Tibial artery (tissue), 4 donors: ENCODE data around the gene EPHA5.

Source experiments
- DNase-seq, 2 donors: peaks; one replicate each; pipeline ENCODE4 v3.0.0-alpha.2; 2019
- H3K27ac ChIP-seq, 2 donors: fragments of 200-600 bp; sonication (generic) in 1 of 2; 1 replicate in 1 of 2; 2 replicates in 1 of 2; pipeline ENCODE4 v1.5.1; 2018 to 2019; ENCODE audit warnings: mild to moderate bottlenecking in 1 of 2
- H3K27me3 ChIP-seq, 2 donors: fragments of 200-600 bp; sonication (generic) in 1 of 2; one replicate each; pipeline versions ENCODE4 v1.5.1 to v1.6.0; 2016 to 2019
- H3K36me3 ChIP-seq, 3 donors: fragments of 200-600 bp; sonication (generic) in 2 of 3; one replicate each; pipeline ENCODE4 v1.5.1; 2016 to 2019; ENCODE audit warnings: mild to moderate bottlenecking in 2 of 3
- H3K4me1 ChIP-seq, 4 donors: fragments of 200-600 bp; sonication (generic) in 2 of 4; 1 replicate in 3 of 4; 2 replicates in 1 of 4; pipeline ENCODE4 v1.5.1; 2016 to 2019
- H3K4me3 ChIP-seq, 2 donors: fragments of 200-600 bp; sonication (generic) in 1 of 2; 1 replicate in 1 of 2; 2 replicates in 1 of 2; pipeline ENCODE4 v1.5.1; 2018 to 2019; ENCODE audit warnings: mild to moderate bottlenecking in 2 of 2
- H3K9me3 ChIP-seq, 3 donors: fragments of 200-600 bp; sonication (generic) in 1 of 3; one replicate each; pipeline ENCODE4 v1.5.1; 2016 to 2019
- intact Hi-C: fragments of 100-400 bp; cut with DNase I; formaldehyde crosslinking; loops from one replicate; pipeline ENCODE4 v1.15.0; 2023; ENCODE audit warnings: low total_unique reads
- TF ChIP-seq, protein P1 (sequence below), 2 experiments: fragments of 200-600 bp in 1 of 2; fragments of 450-650 bp in 1 of 2; IDR thresholded peaks; one replicate each; pipeline ENCODE4 v1.5.1; 2017 to 2019; ENCODE audit warnings: antibody characterized with exemption in 2 of 2, mild to moderate bottlenecking in 1 of 2, moderate library complexity in 1 of 2

The EPHA5 gene

DNA sequence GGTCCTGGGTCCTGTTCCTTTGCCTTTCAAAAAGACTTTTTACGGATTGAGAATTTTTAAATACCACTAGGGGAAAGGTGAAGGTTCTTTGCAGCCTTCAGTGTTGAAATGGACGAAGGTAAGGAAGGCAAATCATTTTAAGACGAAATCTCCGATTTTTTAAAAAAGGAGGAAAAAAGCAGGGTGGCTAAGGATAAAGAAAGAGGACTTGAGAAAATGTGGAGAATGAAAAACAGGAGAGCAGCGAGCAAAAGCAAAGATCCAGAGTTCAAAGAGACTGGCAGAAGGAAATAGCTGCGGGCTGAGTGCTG lies 314 bp downstream of the EPHA5 start:
- H3K9me3 ChIP-seq, result no peaks in the 10 kb centered on the region
- intact Hi-C loops, result no loop called here
- no peak for DNase-seq
- no peaks in the 10 kb centered on the region for H3K36me3 ChIP-seq
- H3K4me1 ChIP-seq, result peaks cover 0 to 39% (median 24%) of the 10 kb centered on the region in 4 donors
- peaks cover 0 to 34% of the 10 kb centered on the region in 2 donors for H3K27me3 ChIP-seq
- TF ChIP-seq, protein P1, sequence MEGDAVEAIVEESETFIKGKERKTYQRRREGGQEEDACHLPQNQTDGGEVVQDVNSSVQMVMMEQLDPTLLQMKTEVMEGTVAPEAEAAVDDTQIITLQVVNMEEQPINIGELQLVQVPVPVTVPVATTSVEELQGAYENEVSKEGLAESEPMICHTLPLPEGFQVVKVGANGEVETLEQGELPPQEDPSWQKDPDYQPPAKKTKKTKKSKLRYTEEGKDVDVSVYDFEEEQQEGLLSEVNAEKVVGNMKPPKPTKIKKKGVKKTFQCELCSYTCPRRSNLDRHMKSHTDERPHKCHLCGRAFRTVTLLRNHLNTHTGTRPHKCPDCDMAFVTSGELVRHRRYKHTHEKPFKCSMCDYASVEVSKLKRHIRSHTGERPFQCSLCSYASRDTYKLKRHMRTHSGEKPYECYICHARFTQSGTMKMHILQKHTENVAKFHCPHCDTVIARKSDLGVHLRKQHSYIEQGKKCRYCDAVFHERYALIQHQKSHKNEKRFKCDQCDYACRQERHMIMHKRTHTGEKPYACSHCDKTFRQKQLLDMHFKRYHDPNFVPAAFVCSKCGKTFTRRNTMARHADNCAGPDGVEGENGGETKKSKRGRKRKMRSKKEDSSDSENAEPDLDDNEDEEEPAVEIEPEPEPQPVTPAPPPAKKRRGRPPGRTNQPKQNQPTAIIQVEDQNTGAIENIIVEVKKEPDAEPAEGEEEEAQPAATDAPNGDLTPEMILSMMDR (IDR thresholded peaks at IDR 0.05), result no peak
- no peak overlapping the region for H3K27ac ChIP-seq
- peak overlapping the region; percentile 45 to 47 for H3K4me3 ChIP-seq

DNA sequence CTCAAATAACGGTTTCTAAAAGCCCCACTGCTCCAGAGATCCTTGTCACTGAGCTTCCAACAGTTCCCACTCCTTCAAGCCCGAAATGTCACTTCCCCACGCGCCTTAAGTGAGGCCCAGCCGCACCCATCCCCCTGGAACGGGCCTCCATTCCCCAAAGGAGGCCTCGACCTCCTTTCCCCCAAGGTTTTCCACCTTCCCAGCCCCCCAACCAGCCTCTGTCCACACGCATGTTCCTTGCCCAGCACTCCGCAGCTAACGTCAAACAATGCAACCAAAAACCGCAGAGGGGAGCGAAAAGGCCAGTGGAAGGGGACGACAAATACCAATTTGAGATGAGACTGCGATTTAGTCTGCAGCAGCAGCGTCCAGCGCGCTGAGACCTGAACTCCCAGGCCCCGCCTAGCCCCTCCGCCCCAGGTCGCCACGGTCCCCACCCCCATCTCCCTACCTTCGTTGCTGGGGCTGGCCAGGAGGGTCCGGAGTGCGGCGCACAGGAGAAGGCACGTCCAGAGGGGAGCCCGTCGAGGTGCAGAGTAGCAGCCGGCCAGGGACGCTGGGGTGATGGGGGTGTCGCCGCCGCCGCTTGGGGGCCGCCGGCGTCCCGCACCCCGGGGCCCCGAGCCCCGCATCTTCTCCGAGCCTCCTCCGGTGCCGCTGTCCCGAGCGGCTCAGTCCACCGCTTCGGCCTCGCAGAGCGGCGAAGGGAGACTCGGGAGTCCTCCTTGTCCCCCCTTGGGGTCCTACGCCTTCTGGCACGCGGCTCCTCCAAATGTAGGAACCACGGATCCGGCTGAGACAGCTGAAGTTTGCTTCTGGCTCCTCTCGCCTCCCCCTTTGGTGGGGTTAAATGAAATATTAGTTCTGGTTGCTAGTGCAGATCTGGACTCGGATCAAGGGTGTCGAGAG lies 924 bp downstream of the EPHA5 start:
- H3K36me3 ChIP-seq, result no peaks in the 10 kb centered on the region
- H3K27me3 ChIP-seq, result peaks cover 0 to 34% of the 10 kb centered on the region in 2 donors
- H3K4me1 ChIP-seq, result peaks cover 0 to 39% (median 24%) of the 10 kb centered on the region in 4 donors
- H3K4me3 ChIP-seq, result peak overlapping the region; percentile 45 to 47
- peak in 1 of 2 donors; percentile 60 for DNase-seq
- TF ChIP-seq, protein P1 (IDR thresholded peaks at IDR 0.05), result no peak
- no peak overlapping the region for H3K27ac ChIP-seq
- H3K9me3 ChIP-seq, result no peaks in the 10 kb centered on the region
- intact Hi-C loops, result no loop called here

DNA sequence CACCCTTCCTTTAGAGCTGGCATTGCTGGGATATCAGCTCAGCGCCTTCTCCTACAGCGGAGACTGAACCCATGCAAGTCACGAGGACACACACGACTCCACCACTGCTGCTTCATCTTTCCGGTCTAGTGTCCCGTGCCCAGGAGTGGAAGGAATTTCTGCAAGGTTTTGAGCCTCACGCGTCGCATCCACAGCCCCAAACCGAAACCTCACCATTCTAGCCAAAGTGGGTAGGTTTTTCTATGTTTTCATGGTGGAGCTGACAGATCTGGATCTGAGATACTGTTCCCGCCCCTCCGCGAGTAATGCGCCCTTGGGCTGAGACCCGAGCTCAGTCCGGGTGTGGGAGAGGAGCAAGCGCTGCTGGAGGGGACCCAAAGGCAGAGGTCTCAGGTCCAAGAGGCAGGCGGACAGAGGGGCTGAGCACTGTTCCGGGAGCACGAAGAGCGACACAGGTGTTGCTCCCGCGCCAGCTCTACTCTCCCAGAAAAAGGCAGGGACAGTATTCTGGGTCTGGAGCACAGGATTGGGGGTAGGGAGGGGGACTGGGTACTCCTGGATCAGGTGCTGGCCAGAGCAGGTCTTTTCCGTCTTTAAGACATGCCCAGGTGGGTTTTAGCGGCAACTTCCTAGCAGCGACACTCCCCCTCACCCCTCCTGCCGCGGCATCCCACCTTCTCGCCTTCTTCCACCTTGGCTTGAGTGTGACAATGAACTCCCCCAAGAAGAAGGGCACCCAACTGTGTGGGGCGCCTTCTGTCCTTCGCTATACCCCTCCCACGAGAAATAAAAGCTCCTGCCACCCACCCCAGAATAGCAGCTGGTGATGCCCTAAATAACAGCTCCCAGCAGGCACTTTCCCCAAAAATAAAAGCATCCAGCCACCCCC lies 1.8 kb downstream of the EPHA5 start:
- Histone ChIP-seq H3K36me3 (no peaks in the 10 kb centered on the region), H3K4me3 (peak overlapping the region; percentile 45 to 47), H3K4me1 (peaks cover 0 to 39% (median 24%) of the 10 kb centered on the region in 4 donors), H3K27ac (no peak overlapping the region), H3K9me3 (no peaks in the 10 kb centered on the region), H3K27me3 (peaks cover 0 to 34% of the 10 kb centered on the region in 2 donors)
- intact Hi-C loops, result no loop called here
- TF ChIP-seq, protein P1 (IDR thresholded peaks at IDR 0.05), result no peak
- peak; percentile 29 to 62 for DNase-seq

DNA sequence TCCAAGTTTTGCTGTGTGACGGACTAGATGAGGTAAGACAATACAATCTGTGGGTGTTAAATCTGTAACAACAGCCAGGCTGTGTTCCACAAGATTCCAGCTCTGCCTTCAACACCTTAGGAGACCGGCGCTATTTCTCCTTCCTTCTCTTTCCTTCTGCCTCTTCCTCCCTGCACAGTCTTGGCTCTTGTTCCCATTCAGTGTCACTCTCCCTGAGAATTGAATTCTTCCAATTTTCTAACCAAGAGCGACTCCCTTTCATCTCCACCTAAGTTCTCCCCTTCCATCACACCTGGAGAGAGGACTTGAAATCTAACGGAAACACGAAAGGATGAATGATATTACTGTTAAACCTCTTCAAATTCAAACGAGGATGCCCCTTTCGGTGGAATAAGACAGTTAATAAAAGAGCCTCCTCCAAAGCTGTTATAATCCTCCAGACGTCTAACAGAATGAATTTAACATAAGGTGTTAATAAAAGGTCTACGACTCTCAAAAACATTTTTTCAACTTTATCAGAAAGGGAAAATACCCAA lies 2.7 kb downstream of the EPHA5 start:
- H3K27ac ChIP-seq, result no peak overlapping the region
- intact Hi-C loops, result no loop called here
- H3K36me3 ChIP-seq, result no peaks in the 10 kb centered on the region
- no peak for DNase-seq
- peaks cover 0 to 39% (median 24%) of the 10 kb centered on the region in 4 donors for H3K4me1 ChIP-seq
- TF ChIP-seq, protein P1 (IDR thresholded peaks at IDR 0.05), result no peak
- H3K9me3 ChIP-seq, result no peaks in the 10 kb centered on the region
- H3K4me3 ChIP-seq, result peak overlapping the region in 1 of 2 donors; percentile 47
- H3K27me3 ChIP-seq, result peaks cover 0 to 34% of the 10 kb centered on the region in 2 donors

DNA sequence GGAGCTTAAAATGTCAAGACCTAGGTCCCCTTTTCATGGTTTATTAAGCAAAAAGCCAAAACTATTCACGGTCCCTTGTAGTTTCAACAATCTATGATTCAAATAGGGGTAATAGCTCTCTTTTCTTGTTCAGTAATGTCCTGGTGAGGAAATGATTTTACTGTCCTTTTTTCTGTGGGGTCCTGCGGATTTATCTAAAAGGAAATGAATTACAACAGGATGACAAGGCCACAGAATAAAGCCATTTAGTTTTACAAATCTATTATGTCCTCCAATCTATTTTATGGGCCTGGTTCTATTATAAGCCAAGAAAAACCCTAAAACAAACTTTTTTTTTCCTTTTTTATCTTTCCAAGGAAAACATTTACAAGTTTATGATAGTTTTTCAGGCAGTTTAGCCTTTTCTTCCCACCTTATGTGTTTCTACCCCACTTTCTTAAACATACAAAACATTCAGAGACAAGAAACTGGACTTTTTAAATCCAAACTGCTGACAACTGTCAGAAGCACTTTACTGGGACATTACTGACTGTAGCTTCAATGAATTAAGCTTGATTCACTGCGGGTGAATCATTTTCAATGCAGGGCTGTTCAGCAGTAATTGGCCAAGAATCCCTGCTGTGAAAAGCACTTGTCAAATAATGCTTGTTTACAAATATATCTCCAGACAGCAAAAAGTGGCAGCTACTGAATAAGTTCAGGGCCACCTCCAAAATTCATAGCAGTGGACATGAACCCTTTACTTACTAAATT lies 4.3 kb downstream of the EPHA5 start:
- Histone ChIP-seq H3K27me3 (peaks cover 0 to 34% of the 10 kb centered on the region in 2 donors), H3K36me3 (no peaks in the 10 kb centered on the region), H3K9me3 (no peaks in the 10 kb centered on the region), H3K4me3 (no peak overlapping the region), H3K4me1 (peaks cover 0 to 37% (median 24%) of the 10 kb centered on the region in 4 donors), H3K27ac (no peak overlapping the region)
- DNase-seq, result no peak
- intact Hi-C loops, result no loop called here
- TF ChIP-seq, protein P1 (IDR thresholded peaks at IDR 0.05), result no peak
